ENCODE results near the gene CCDC187. TPM values are rescaled to one million over a fixed set of nuclear protein-coding genes. Genes with fewer than 3 reads are reported as not detected.

CCDC187 gene
- total and polyA plus RNA-seq, 2 of the 8 experiments (the other 6 are each of a cell fraction or from before 2014, with no cell fraction given): 0.02 TPM; not detected in 1

DNA sequence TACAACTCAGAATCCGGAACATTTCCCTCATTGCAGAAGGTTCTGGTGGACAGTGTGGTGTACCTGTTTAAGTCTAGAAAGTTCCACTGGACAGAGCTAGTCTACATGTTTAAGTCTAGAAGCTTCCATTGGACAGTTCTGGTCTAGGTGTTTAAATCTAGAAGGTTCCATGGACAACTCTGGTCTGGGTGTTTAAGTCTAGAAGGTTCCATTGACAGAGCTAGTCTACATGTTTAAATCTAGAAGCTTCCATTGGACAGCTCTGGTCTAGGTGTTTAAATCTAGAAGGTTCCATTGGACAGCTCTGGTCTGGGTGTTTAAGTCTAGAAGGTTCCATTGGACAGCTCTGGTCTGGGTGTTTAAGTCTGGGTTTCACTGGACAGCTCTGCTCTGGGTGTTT lies 25.0 kb downstream of the CCDC187 start (continued):
- TF ChIP-seq, protein P1, sequence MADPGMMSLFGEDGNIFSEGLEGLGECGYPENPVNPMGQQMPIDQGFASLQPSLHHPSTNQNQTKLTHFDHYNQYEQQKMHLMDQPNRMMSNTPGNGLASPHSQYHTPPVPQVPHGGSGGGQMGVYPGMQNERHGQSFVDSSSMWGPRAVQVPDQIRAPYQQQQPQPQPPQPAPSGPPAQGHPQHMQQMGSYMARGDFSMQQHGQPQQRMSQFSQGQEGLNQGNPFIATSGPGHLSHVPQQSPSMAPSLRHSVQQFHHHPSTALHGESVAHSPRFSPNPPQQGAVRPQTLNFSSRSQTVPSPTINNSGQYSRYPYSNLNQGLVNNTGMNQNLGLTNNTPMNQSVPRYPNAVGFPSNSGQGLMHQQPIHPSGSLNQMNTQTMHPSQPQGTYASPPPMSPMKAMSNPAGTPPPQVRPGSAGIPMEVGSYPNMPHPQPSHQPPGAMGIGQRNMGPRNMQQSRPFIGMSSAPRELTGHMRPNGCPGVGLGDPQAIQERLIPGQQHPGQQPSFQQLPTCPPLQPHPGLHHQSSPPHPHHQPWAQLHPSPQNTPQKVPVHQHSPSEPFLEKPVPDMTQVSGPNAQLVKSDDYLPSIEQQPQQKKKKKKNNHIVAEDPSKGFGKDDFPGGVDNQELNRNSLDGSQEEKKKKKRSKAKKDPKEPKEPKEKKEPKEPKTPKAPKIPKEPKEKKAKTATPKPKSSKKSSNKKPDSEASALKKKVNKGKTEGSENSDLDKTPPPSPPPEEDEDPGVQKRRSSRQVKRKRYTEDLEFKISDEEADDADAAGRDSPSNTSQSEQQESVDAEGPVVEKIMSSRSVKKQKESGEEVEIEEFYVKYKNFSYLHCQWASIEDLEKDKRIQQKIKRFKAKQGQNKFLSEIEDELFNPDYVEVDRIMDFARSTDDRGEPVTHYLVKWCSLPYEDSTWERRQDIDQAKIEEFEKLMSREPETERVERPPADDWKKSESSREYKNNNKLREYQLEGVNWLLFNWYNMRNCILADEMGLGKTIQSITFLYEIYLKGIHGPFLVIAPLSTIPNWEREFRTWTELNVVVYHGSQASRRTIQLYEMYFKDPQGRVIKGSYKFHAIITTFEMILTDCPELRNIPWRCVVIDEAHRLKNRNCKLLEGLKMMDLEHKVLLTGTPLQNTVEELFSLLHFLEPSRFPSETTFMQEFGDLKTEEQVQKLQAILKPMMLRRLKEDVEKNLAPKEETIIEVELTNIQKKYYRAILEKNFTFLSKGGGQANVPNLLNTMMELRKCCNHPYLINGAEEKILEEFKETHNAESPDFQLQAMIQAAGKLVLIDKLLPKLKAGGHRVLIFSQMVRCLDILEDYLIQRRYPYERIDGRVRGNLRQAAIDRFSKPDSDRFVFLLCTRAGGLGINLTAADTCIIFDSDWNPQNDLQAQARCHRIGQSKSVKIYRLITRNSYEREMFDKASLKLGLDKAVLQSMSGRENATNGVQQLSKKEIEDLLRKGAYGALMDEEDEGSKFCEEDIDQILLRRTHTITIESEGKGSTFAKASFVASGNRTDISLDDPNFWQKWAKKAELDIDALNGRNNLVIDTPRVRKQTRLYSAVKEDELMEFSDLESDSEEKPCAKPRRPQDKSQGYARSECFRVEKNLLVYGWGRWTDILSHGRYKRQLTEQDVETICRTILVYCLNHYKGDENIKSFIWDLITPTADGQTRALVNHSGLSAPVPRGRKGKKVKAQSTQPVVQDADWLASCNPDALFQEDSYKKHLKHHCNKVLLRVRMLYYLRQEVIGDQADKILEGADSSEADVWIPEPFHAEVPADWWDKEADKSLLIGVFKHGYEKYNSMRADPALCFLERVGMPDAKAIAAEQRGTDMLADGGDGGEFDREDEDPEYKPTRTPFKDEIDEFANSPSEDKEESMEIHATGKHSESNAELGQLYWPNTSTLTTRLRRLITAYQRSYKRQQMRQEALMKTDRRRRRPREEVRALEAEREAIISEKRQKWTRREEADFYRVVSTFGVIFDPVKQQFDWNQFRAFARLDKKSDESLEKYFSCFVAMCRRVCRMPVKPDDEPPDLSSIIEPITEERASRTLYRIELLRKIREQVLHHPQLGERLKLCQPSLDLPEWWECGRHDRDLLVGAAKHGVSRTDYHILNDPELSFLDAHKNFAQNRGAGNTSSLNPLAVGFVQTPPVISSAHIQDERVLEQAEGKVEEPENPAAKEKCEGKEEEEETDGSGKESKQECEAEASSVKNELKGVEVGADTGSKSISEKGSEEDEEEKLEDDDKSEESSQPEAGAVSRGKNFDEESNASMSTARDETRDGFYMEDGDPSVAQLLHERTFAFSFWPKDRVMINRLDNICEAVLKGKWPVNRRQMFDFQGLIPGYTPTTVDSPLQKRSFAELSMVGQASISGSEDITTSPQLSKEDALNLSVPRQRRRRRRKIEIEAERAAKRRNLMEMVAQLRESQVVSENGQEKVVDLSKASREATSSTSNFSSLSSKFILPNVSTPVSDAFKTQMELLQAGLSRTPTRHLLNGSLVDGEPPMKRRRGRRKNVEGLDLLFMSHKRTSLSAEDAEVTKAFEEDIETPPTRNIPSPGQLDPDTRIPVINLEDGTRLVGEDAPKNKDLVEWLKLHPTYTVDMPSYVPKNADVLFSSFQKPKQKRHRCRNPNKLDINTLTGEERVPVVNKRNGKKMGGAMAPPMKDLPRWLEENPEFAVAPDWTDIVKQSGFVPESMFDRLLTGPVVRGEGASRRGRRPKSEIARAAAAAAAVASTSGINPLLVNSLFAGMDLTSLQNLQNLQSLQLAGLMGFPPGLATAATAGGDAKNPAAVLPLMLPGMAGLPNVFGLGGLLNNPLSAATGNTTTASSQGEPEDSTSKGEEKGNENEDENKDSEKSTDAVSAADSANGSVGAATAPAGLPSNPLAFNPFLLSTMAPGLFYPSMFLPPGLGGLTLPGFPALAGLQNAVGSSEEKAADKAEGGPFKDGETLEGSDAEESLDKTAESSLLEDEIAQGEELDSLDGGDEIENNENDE (IDR thresholded peaks at IDR 0.05; ENCODE audit: insufficient replicate concordance, low read length): no peak
- TF ChIP-seq SIN3A (conservative IDR thresholded peaks at IDR 0.05 in 1 of 2, IDR thresholded peaks at IDR 0.05 in 1 of 2; ENCODE audit: low read depth in 1 of 2, low read length in 2 of 2) (no peak), RBBP5 (IDR thresholded peaks at IDR 0.05; ENCODE audit: borderline replicate concordance, low read depth, low read length) (no peak), SUZ12 (IDR thresholded peaks at IDR 0.05; ENCODE audit: low read length) (no peak), POLR2AphosphoS5 (IDR thresholded peaks at IDR 0.05; ENCODE audit: low read depth, low read length) (no peak), BRCA1 (IDR thresholded peaks at IDR 0.05; ENCODE audit: low read depth, low read length) (no peak), EGR1 (IDR thresholded peaks at IDR 0.05; ENCODE audit: borderline replicate concordance, low read depth, low read length) (no peak), BCL11A (IDR thresholded peaks at IDR 0.05; ENCODE audit: low read depth in 2 of 2, low read length in 2 of 2) (no peak), TAF7 (optimal IDR thresholded peaks at IDR 0.05; ENCODE audit: borderline replicate concordance, low read depth, low read length) (no peak), JUN (IDR thresholded peaks at IDR 0.05; ENCODE audit: low read depth, low read length) (no peak), MAX (IDR thresholded peaks at IDR 0.05) (no peak), BACH1 (IDR thresholded peaks at IDR 0.05; ENCODE audit: low read length) (no peak)
